NCI-H446 treated with DMSO at 0.1 percent for 48 hours (cell line): ENCODE data around the gene NLGN1.

ENCODE experiments used
- DNase-seq: peaks from one replicate; lab custom pipeline; 2025; lab: John Stamatoyannopoulos, UW

Gene NLGN1

DNA sequence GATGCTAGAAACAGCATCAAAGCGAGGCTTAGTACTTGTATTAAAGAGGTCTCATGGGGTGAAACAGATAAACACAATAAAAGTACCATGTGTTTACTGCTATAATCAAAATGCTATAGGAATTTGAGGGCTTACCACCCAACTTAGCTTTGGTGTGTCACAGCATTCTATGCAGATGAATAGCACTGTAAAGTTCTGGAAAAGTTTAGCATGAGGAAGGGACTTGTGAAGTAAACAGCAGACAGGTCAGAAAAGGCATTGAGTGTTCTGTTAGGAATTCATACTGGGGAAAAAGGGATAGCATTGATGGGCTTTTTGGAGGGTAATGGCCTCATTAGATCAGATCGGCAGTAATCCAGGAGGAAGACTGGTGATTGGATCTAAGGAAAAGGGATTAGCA is 505.3 kb downstream of the NLGN1 start:
- DNase-seq = no peak

DNA sequence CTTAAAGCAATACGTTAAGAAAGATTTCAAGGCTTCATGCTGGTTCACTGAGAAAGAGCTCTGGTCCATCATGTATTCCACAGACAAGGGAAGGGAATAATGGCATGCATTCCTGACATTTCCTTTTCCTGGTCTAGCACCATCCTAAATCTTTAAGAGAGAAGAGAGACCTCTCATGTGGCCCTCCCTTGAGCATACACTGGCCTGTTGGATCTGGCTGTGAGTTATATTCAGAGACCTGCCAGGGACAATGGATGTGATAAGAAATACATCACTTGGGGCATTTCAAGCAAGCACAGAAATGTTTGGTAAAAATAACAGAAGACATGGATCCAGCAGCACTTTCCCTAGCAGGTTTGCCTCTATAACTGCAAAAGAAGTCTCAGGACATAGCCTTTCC is 507.8 kb downstream of the NLGN1 start:
- DNase-seq = no peak

DNA sequence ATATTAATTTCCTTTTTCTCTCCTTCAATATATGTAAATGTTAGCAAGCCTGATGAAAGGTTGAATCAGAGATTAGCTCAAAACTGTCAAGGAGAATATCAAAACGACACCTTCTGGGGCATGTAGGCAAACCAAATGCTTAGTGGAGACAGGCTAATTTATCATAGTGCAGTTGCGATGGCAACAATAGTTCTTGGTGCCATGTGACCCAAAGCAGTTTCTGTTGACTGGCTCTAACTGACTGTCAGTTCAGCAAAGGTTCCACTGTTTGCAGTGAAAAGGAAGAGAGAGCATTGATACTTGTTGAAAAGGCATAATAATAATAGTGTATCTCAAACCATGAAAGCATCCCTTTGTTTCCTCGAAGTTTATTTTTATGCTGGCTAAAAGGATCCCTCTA is 513.9 kb downstream of the NLGN1 start:
- DNase-seq = peak; percentile 87

DNA sequence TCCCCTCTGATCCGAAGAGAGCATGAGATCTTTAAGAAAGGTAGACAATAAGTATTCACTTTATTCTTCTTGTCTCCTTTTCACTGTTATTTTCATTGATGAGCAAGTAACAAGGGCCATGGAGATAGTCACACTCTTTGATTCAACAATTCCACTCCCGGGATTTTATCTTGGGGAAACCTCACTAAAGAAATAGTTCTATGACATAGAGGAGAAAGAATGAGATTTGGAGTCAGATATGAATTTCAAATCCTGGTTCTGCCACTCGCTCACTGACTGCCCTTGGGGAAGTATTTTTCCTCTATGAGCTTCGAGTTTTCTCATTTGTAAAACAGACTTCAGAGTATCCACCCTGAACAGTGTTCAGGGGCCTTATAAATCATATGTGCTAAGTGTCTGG is 514.6 kb downstream of the NLGN1 start:
- DNase-seq = no peak

DNA sequence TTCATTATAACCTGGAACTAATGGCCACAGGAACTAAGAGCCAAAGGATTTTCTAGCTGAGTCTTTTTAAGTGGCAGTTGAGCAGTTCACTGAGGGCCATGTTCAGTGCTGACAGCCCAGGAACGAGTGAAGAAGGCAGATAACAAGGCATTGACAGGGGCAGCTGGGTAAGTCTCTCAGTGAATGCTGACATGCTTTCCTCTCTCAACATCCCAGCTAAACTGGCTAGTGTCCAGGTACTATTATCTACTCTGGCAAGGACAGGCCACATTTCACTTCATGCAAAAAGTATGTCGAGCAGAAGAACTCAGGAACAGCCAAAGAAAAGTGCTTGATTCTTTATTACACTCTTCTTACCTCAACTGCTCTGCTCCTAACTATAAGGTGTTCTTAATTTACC is 515.9 kb downstream of the NLGN1 start:
- DNase-seq = peak; percentile 90

DNA sequence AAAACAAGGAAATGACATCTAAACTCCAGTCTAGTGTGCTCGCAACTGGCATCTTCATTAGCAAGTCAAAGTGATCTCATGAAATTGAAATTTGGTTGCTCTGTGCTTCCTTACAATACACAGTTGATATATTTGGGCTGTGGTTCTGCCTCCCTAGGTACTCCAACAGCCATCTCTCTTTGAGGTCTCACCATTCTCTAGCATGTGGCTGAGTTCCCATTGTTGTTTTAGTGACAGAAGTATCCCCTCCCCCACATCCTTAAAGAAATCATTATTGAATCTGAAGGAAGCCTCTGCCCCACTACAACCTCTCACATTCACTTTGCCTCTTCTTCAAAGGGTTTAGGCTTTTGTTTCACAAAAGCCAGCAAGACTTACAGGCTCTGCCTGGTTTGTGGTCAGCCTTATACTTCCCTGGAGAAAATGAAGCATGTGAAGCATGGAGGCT is 516.5 kb downstream of the NLGN1 start:
- no peak for DNase-seq

DNA sequence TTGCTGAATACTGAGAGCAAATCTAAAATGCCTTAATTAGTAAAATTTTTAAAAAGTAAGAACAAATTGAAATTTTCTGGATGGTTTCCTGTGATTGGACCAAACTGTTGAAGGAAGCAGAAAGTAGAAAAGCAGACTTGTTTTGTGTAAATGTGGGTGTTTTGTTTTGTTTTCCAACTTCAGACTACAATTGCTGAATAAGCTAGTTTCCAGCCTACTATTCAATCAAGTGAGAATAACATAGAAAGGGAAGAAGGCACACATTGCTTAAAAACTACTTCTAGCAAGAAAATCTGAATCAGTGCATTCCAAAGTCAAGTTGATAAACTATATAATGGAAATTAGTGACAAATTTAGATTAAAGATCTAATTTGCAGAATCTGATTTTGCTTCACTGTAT is 519.3 kb downstream of the NLGN1 start:
- no peak for DNase-seq

DNA sequence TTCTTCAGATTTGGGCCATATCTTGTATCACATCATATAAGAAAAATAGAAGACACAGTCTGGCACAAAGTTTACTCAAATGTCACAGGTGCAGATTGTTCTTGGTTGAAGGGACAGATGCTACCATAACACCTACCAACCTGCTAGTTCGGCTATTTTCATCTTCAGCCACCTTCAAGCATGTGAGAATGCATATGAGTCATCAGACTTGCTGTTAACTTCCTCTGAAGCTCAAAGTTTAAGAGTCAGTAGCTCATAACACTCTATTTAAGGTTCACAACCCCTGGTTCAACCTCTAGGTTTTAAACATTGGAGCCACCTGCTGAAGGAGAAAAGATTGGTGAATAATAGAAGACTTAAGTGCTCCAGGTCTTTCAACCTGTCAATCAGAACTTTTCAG is 522.8 kb downstream of the NLGN1 start:
- DNase-seq = no peak

DNA sequence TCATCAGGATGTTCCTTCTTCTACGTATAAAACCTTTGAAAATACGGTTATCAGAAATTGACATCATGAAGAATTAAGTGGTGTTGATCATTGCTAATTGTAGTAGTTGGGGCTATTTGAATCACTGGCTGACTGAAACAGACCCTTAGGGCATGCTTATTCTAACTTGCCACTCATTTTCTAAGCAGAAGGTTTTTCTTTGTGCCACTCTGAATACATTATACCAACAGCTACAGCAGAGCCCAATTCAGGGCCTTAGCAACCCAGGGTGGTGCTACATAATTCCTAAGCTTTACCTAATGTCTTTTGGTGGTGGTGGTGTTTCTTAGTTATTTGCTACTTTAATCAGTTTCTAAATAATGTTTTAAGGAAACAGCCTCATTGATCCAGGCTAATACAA is 524.2 kb downstream of the NLGN1 start:
- DNase-seq = no peak

DNA sequence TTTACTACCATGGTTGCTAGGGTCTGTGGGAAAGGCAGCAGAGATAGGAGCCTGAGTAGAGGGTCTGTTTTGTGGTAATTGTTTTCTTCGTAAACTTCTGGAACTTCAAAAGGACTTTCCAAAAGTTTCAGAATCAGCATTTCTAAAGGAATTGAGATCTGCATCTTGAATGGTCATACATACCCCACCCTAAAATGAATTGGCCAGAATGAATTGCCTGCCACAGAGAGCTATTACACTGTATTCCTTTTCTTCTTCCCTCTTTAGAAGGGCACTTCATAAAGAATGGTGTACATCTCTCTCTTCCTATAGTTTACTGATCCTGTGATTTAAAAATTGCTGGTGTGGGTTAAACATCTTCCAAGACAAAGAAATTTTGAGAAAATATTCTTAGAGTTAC is 525.7 kb downstream of the NLGN1 start:
- no peak for DNase-seq

DNA sequence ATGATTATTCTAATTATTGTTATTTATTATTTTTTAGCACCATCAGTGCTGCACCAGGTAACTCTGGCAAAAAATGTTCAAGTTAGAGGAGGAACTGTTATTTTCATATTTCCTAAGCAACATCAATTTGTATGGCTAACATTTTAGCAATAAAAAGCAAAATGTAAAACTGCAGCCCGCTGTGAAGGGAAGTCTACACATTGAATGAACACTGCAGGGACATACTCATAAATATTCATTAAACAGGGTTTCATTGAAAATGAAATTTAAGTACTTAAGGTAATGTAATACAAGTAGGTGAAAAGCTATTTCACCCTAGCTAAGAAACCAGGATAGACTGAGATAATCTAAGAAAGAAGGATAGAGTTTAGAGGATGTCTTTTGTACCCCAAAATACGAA is 532.7 kb downstream of the NLGN1 start:
- DNase-seq = no peak

DNA sequence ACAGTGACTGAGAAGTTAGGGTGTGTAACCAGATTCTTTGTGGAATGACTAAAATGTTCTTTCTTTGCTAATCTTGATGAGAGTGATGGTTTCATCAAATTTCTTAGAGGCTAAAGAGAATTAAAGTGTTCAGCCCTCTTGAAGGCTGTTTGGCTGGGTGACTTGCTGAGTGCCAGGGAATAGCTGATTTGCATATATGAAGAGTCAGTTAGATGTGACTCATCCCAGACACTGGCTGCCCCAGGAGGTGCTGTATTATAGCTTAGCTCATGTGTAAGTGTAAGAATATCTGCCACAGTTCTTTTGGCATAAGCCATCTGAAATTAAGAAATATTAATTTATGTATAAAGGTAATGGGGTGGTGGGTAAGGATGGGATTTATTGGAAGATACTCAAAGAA is 535.1 kb downstream of the NLGN1 start:
- peak; percentile 94 for DNase-seq

DNA sequence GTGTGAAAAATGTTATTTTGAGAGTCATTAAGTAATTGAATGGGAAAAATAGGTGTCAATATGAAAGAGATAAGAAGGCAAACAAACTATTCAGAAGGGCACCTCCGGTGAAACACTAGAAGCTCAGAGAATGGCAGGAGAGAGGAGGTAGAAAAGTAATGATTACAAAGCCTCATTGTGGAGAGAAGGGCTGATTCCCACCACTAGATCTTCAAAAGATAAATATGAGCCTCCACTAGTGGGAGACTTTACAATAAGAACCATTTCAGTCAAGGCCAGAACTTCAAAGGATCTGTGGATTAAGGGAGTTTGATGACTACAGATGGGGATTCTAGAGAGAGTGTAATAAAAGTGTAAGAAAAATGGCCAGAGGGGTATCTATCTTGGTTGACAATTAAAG is 535.6 kb downstream of the NLGN1 start:
- peak; percentile 66 for DNase-seq

DNA sequence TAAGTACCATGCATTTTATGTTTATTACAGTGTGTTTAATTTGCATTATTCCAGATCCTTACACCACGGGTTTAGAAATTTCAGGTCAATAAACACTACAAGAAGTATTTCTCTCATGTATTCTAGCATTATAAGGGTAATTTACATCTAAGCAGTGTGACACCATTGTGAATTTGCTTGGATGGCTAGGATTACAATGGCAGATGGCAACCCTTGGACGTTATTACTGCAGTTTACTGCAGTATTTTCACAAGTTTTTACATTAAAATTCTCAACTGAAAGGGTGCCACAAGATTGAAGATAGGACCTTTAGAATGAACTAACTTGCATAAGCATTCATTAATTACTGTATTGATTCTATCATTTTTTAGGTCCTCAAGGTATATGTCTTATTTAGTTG is 538.8 kb downstream of the NLGN1 start:
- peak; percentile 37 for DNase-seq

DNA sequence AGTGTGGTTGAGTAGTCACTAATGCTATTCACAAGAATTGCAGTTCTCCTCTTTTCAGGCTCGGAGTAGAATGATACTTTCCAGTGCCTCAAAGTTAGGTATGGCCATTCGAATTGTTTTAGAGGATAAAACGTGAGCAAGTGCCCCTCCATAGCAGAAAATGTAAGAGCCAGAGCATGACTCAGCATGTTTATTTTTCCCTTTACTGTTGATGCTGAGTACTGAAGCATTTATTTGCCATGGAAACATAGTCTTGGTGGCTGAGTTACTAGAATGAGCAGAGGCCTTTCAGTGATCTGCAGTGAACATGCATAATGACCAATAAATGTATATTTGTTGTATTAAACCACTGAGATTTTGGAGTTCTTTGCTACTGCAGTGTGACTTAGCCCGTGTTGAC is 540.6 kb downstream of the NLGN1 start:
- DNase-seq = peak; percentile 69

DNA sequence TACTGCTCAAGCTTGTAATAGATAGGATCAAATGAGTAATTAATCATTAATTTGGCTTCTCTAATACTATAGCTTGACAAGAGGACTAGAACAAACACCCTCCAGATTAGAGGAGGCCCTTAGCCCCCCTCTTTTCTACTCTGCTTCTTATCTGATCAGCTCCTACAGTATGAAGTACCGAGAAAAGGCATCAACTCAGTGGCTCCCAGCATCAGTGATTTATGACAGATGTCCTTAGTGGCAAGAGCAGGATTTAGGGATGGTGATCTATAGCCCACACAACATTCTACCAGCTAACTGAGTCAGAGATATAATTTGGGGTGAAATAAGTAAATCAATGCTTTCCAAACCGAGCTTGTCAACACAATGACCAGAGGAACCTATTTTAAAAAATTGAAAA is 541.1 kb downstream of the NLGN1 start:
- no peak for DNase-seq

DNA sequence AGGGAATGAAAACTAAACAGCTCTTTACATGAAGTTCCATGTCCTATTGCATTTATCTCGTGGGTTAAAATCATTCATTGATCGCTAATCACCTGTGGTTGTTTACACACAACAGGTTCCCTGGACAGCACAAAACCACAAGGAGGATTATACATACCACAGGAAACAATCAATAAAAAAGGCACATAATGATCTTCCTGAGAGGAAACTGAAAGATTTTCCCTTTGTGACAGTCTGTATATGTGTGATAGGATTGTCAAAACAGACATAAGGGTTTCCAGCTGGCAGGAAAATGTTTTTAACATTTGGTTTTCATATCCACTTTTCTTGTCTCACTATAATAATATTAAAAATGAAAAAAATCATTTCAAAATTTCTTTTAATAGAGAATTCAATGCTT is 541.8 kb downstream of the NLGN1 start:
- no peak for DNase-seq

DNA sequence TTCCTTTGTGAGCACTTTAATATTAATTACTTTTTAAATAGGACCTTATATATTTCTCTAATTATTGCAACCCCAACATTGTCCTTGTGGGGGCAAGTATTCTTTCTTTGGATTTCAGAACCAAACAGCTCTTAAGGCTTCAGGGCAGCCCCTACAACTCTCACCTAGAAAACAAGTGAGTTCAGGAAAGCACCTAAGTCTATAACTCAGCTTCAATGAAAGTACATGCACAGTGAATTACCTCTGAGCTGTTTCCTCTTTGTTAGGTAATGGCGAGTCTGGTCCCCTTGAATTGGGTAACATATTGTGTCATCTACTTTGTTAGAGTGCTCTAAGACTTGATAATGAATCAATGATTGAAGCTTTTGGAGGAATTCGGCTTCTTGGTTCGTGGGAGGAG is 545.7 kb downstream of the NLGN1 start:
- DNase-seq = no peak

DNA sequence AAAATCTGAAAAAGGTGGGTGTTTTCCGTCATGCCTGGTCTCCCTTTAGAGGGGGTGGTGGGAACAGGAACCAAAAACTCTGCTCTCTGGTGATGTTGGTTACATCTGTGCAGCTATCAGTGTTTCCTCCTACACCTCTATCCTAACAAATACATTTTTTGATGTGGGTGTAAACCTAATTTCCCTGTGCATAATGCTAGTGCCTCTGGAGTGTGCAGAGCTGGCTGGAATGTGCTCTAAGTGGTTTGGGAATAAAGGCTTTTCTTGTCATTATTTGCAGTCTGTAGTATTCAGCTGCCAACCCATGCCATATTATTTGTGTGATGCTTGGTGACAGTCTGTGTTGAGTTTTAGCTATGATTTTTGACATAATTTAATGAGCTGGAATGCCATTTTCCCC is 547.6 kb downstream of the NLGN1 start:
- peak; percentile 36 for DNase-seq

DNA sequence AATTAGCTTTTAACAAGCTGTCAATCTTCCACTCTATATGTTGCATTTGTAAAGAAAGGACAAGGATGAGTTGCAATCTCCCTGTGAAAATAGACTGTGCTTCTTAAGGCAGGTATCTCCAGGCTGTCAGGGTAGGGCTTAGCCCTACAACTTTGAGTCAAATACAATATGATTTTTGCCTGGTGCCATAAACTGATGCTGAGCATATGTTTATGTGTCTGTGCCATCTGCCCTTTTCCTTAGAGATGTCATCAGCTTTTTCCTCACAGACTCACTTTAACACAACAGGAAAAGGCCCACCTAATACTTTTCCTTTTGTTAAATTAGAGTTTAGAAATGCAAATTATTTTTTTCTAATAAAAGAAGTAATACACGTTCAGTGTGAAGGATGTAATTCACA is 548.3 kb downstream of the NLGN1 start:
- peak; percentile 42 for DNase-seq

DNA sequence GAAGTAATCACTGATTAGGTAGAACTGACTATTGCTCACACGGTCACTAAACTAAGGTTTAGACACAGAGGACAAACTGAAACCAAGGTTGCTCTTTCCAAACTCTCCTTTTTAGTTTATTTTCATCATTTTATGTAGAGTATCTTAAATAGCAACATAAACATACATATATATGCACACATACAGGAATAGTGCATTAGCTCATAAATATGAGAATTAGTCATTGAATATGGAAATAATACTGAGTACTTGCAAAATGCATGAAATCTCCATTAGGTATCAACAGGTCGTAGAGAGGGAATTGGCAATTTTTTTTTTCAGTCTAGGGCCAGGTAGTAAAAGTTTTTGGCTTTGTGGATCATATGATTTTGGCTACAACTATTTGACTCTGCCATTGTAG is 557.1 kb downstream of the NLGN1 start:
- no peak for DNase-seq

DNA sequence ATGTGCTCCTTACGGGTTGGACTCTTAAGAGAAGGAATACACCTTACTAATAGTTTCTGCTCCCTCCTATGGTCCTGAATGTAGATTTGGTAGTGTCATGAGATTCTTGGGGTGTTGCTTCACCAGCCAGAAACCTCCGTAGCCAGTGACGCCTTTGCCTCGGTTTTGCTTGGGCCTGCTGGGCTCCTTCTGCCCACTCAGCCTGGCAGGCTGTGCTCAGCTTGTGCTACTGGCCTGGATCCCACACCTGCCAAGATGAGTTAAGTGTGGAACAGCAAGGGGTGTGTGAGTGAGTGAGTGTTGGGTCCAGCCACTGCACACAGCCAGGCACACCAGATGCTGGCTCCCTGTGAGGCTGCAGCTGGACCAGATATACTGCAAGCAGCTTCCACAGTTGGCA is 560.1 kb downstream of the NLGN1 start:
- DNase-seq = no peak

DNA sequence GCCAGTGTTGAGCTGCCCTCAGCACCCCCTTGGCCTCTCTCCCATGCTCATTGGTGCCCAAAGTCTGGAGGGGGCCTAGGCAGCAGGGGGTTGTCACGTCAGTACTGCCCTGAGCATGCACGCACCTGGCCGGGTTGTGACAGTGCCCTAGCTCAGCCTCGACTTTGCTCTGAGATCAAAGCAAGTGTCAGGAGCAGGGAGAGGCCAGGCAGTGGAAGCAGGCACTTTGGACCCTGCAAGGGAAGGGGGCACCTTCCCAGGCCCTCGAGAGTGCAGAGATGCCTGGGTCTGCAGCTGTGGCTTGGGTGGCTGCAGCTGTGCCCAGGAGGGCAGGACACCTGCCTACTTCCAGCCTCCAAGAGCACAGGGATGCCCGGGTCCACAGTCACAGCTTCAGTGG is 561.3 kb downstream of the NLGN1 start:
- DNase-seq = no peak

DNA sequence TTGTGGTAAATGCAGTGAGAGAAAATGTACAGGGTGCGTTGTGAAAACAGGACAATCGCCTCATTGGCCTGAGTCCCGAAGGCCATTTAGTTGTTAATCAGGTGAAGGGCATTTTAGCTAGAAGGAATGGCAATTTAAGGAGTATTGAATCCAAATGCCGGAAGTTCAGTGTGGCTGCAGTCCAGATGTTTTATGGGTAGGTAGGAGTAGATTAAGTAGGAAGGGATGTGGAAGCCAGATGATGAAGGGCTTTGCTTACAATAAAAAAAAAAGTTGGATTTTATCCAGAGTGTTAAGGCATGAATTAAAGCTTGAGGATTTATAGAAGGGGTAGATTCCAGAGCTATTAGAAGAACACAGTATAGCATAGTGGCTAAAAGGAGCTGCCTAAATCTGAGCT is 572.7 kb downstream of the NLGN1 start:
- DNase-seq = no peak

DNA sequence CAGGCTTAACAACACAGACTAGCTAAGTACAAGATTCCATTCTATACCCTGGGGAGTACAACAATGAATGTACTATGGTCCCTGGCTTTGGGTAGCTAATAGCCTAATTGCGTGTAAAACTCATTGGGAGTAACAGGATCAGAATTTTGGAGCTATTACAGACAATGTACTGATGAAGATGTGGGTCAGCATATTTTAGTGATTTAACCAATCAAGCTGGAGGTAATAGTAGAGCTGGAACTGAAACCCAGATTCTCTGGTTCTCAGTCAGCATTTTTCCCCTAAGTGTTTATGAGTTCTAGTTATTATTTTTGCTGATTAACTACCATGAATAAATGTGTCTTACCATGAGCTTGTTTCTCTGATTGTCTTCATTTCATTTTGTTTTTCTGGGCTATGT is 578.7 kb downstream of the NLGN1 start:
- no peak for DNase-seq
